HG02798 (cell line): ENCODE data around the gene KAZALD1.

Experiments used
- ATAC-seq: cut with Tn5 transposase; IDR thresholded peaks from one replicate; pipeline ENCODE4 v1.9.1; 2021; ENCODE audit warnings: mild to moderate bottlenecking; ENCODE audit not compliant: unreplicated experiment, poor library complexity

The KAZALD1 gene

GRCh38 chr10:101046332-101047238 lies 15.2 kb upstream of the KAZALD1 start:
- no peak for ATAC-seq

GRCh38 chr10:101047268-101047667 lies 14.5 kb upstream of the KAZALD1 start:
- no peak for ATAC-seq

GRCh38 chr10:101047961-101048892 lies 13.6 kb upstream of the KAZALD1 start:
- no peak for ATAC-seq

- peak; percentile 71 for ATAC-seq
Observed at GRCh38 chr10:101050208-101051069, 11.3 kb upstream of the KAZALD1 start.

- no peak for ATAC-seq
Observed at GRCh38 chr10:101052285-101052684, 9.5 kb upstream of the KAZALD1 start.

GRCh38 chr10:101053516-101053915 lies 8.3 kb upstream of the KAZALD1 start:
- no peak for ATAC-seq

GRCh38 chr10:101054351-101054750 lies 7.4 kb upstream of the KAZALD1 start:
- ATAC-seq, result no peak

GRCh38 chr10:101054876-101055275 lies 6.9 kb upstream of the KAZALD1 start:
- ATAC-seq, result no peak

- no peak for ATAC-seq
Observed at GRCh38 chr10:101055411-101055810, 6.4 kb upstream of the KAZALD1 start.

- no peak for ATAC-seq
Observed at GRCh38 chr10:101056365-101057151, 5.2 kb upstream of the KAZALD1 start.

GRCh38 chr10:101060036-101060950 lies 1.5 kb upstream of the KAZALD1 start:
- ATAC-seq, result peak; percentile 40

GRCh38 chr10:101060951-101061623 lies 702 bp upstream of the KAZALD1 start:
- peak; percentile 79 for ATAC-seq

GRCh38 chr10:101062232-101063049 lies 652 bp downstream of the KAZALD1 start:
- ATAC-seq, result no peak

- no peak for ATAC-seq
Observed at GRCh38 chr10:101063050-101063525, 1.3 kb downstream of the KAZALD1 start.

GRCh38 chr10:101063548-101064414 lies 2.0 kb downstream of the KAZALD1 start:
- no peak for ATAC-seq
